Sigmoid colon (tissue), 7 donors: ENCODE data around the gene RGN. TPM values are rescaled to one million over a fixed set of nuclear protein-coding genes. Genes with fewer than 3 reads are reported as not detected.

ENCODE experiments used
- DNase-seq: peaks from one replicate; pipeline ENCODE4 v3.0.0-alpha.2; 2019
- H3K27ac ChIP-seq, 4 donors: fragments of 200-600 bp; sonication (generic); one replicate each; pipeline ENCODE4 v1.5.1; 2016 to 2019; ENCODE audit warnings: mild to moderate bottlenecking in 1 of 4
- H3K27me3 ChIP-seq, 3 donors: fragments of 200-600 bp; sonication (generic); one replicate each; pipeline ENCODE4 v1.5.1; 2019; ENCODE audit warnings: mild to moderate bottlenecking in 1 of 3
- H3K36me3 ChIP-seq, 4 donors: fragments of 200-600 bp; sonication (generic); one replicate each; pipeline ENCODE4 v1.5.1; 2016 to 2019
- H3K4me1 ChIP-seq, 4 donors: fragments of 200-600 bp; sonication (generic); one replicate each; pipeline ENCODE4 v1.5.1; 2017 to 2019
- H3K4me3 ChIP-seq, 4 donors: fragments of 200-600 bp; sonication (generic); one replicate each; pipeline ENCODE4 v1.5.1; 2017 to 2019; ENCODE audit warnings: mild to moderate bottlenecking in 2 of 4, moderate library complexity in 1 of 4
- H3K9me3 ChIP-seq, 4 donors: fragments of 200-600 bp in 3 of 4; sonication (generic) in 3 of 4; one replicate each; pipeline versions ENCODE4 v1.5.1 to v1.6.1; 2013 to 2019
- EP300 ChIP-seq, 4 donors: sonication (generic); formaldehyde crosslinking; IDR thresholded peaks; one replicate each; pipeline ENCODE4 v1.6.1; 2017; ENCODE audit warnings: antibody characterized with exemption in 4 of 4
- POLR2A ChIP-seq, 2 donors: fragments of 450-650 bp; IDR thresholded peaks; one replicate each; pipeline ENCODE4 v1.6.1; 2016; ENCODE audit warnings: antibody characterized with exemption in 2 of 2, mild to moderate bottlenecking in 2 of 2, moderate library complexity in 2 of 2
- POLR2AphosphoS5 ChIP-seq, 4 donors: sonication (generic); formaldehyde crosslinking; IDR thresholded peaks; one replicate each; pipeline ENCODE4 v1.6.1; 2017; ENCODE audit warnings: antibody characterized with exemption in 4 of 4
- WGBS, 2 donors: extraction: QIAGEN DNeasy Blood & Tissue Kit; methylation state at CpG; one replicate each; pipeline ENCODE4 v1.1.7; 2013; 5-methylcytosine and 5-hydroxymethylcytosine counted together
- intact Hi-C: fragments of 100-400 bp; cut with DNase I; formaldehyde crosslinking; loops from one replicate; pipeline ENCODE4 v1.15.1; 2023
- polyA plus RNA-seq, 3 donors: library from polyadenylated mRNA; stranded (reverse); fragments of 200-250 nt; gene quantifications; one replicate each; pipeline ENCODE4 v1.2.3, GENCODE V29; 2013
- total RNA-seq, 4 donors: library from RNA; depleted of rRNA; stranded (reverse); fragments of >200 nt; gene quantifications; one replicate each; pipeline ENCODE4 v1.1.0, GENCODE V29; 2016
- TF ChIP-seq, protein P1 (sequence below), 4 experiments: fragments of 450-650 bp in 3 of 4; fragments of 200-600 bp in 1 of 4; IDR thresholded peaks; one replicate each; pipeline ENCODE4 v1.5.1; 2016 to 2019; ENCODE audit warnings: antibody characterized with exemption in 4 of 4, mild to moderate bottlenecking in 3 of 4, moderate library complexity in 2 of 4
- donor health status: healthy with polysubstance abuse.
- donor health status: Bipolar disorder and iron deficiency.
- donor health status: healthy.

Gene RGN
- total and polyA plus RNA-seq, 7 donors = 0.42 to 12.2 (median 5.7) TPM; not detected in 1

GRCh38 chrX:47060708-47061107 is 17.5 kb upstream of the RGN start:
- TF ChIP-seq, protein P1, sequence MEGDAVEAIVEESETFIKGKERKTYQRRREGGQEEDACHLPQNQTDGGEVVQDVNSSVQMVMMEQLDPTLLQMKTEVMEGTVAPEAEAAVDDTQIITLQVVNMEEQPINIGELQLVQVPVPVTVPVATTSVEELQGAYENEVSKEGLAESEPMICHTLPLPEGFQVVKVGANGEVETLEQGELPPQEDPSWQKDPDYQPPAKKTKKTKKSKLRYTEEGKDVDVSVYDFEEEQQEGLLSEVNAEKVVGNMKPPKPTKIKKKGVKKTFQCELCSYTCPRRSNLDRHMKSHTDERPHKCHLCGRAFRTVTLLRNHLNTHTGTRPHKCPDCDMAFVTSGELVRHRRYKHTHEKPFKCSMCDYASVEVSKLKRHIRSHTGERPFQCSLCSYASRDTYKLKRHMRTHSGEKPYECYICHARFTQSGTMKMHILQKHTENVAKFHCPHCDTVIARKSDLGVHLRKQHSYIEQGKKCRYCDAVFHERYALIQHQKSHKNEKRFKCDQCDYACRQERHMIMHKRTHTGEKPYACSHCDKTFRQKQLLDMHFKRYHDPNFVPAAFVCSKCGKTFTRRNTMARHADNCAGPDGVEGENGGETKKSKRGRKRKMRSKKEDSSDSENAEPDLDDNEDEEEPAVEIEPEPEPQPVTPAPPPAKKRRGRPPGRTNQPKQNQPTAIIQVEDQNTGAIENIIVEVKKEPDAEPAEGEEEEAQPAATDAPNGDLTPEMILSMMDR (IDR thresholded peaks at IDR 0.05) = no peak
- TF ChIP-seq POLR2AphosphoS5 (IDR thresholded peaks at IDR 0.05) = no peak
- no peak for TF ChIP-seq EP300 (IDR thresholded peaks at IDR 0.05)
- no peak for TF ChIP-seq POLR2A (IDR thresholded peaks at IDR 0.05)
- H3K27me3 ChIP-seq = no peaks in the 10 kb centered on the region
- intact Hi-C loops = no loop called here
- H3K4me1 ChIP-seq = no peaks in the 10 kb centered on the region
- H3K9me3 ChIP-seq = no peaks in the 10 kb centered on the region
- no peak for DNase-seq
- no peak overlapping the region for H3K27ac ChIP-seq
- H3K4me3 ChIP-seq = no peak overlapping the region
- 30 to 74% methylated on average over 2 of the region's 2 CpGs for WGBS, 2 donors
- peaks cover 0 to 5% (median 0%) of the 10 kb centered on the region in 4 donors for H3K36me3 ChIP-seq

- Histone ChIP-seq H3K27ac (no peak overlapping the region), H3K27me3 (no peaks in the 10 kb centered on the region), H3K4me1 (no peaks in the 10 kb centered on the region), H3K4me3 (no peak overlapping the region), H3K9me3 (no peaks in the 10 kb centered on the region), H3K36me3 (peaks cover 0 to 3% (median 0%) of the 10 kb centered on the region in 4 donors)
- 15 to 69% methylated on average over 2 of the region's 2 CpGs for WGBS, 2 donors
- DNase-seq = no peak
- intact Hi-C loops = no loop called here
- no peak for TF ChIP-seq POLR2A (IDR thresholded peaks at IDR 0.05)
- TF ChIP-seq POLR2AphosphoS5 (IDR thresholded peaks at IDR 0.05) = no peak
- TF ChIP-seq EP300 (IDR thresholded peaks at IDR 0.05) = no peak
- TF ChIP-seq, protein P1 (IDR thresholded peaks at IDR 0.05) = no peak
Measured at GRCh38 chrX:47061238-47061919, 16.9 kb upstream of the RGN start.

GRCh38 chrX:47063179-47063578 is 15.1 kb upstream of the RGN start:
- Histone ChIP-seq H3K4me3 (no peak overlapping the region), H3K27ac (no peak overlapping the region), H3K27me3 (no peaks in the 10 kb centered on the region), H3K4me1 (no peaks in the 10 kb centered on the region), H3K36me3 (peaks cover 0 to 2% (median 0%) of the 10 kb centered on the region in 4 donors), H3K9me3 (no peaks in the 10 kb centered on the region)
- no peak for DNase-seq
- 94 to 98% methylated on average over 2 of the region's 2 CpGs for WGBS, 2 donors
- intact Hi-C loops = no loop called here
- TF ChIP-seq, protein P1 (IDR thresholded peaks at IDR 0.05) = no peak
- TF ChIP-seq POLR2A (IDR thresholded peaks at IDR 0.05) (no peak), POLR2AphosphoS5 (IDR thresholded peaks at IDR 0.05) (no peak), EP300 (IDR thresholded peaks at IDR 0.05) (no peak)

DNA sequence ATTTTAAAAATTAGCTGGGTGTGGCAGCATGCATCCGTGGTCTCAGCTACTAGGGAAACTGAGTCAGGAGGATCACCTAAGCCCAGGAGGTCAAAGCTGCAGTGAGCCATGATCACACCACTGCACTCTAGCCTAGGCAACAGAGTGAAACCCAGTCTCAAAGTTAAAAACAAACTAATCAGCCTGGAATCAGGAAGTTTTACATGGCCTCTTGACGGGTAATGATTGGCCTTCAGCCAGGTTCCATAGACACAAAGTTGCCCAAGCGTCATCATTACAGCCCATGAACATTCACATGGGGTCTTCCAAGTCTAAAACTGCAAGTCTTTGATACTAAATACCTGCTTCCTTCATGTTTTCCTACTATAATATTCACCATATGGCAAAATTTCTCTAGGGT is 10.0 kb upstream of the RGN start:
- Histone ChIP-seq H3K36me3 (no peaks in the 10 kb centered on the region), H3K9me3 (no peaks in the 10 kb centered on the region), H3K4me3 (no peak overlapping the region), H3K27ac (no peak overlapping the region), H3K27me3 (no peaks in the 10 kb centered on the region), H3K4me1 (no peaks in the 10 kb centered on the region)
- WGBS, 2 donors = 65 to 78% methylated on average over 3 of the region's 3 CpGs
- no peak for DNase-seq
- TF ChIP-seq EP300 (IDR thresholded peaks at IDR 0.05) = no peak
- TF ChIP-seq, protein P1 (IDR thresholded peaks at IDR 0.05) = no peak
- TF ChIP-seq POLR2A (IDR thresholded peaks at IDR 0.05) = no peak
- no peak for TF ChIP-seq POLR2AphosphoS5 (IDR thresholded peaks at IDR 0.05)
- intact Hi-C loops = no loop called here

- H3K4me1 ChIP-seq = no peaks in the 10 kb centered on the region
- H3K9me3 ChIP-seq = no peaks in the 10 kb centered on the region
- intact Hi-C loops = no loop called here
- H3K27me3 ChIP-seq = no peaks in the 10 kb centered on the region
- H3K36me3 ChIP-seq = no peaks in the 10 kb centered on the region
- TF ChIP-seq EP300 (IDR thresholded peaks at IDR 0.05) = no peak
- TF ChIP-seq POLR2AphosphoS5 (IDR thresholded peaks at IDR 0.05) = no peak
- no peak for TF ChIP-seq POLR2A (IDR thresholded peaks at IDR 0.05)
- TF ChIP-seq, protein P1 (IDR thresholded peaks at IDR 0.05) = no peak
- H3K27ac ChIP-seq = no peak overlapping the region
- H3K4me3 ChIP-seq = no peak overlapping the region
- DNase-seq = no peak
Measured at GRCh38 chrX:47068720-47069119, 9.5 kb upstream of the RGN start.
